Measurements from ENCODE around the gene TGFB2.

Gene TGFB2

DNA sequence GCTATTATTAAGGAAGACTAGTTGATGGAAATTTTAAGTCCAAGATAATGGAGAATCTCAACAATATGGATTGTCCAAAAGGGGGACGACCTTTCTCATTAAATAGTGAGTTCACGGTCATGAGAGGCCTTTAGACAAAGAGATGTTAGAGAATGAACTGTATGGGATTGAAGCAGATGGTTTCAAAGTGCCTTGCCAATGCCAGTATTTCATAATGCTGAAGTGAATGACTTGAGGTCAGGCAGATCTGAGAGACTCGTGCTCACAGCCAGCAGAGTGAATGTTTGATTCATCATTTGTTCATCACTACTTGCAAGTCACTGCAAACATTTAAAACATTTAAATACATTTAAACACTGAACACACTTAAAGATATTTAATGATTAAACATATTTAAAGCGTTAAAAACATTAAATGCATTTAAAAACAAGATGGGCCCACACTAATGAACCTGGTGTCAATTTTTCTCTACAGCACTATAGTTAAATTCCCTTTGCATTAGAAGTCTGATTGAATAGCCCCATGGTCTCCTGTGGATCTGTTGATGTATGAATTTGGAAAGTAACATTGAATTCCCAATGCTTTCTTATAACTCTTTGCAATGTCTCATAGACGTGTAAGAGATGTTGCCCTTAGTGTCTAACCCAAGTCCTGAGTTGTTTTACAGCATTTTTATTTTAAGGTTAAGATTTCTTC lies 80.7 kb downstream of the TGFB2 start:
- Histone ChIP-seq H3K4me1 (ENCODE audit: control insufficient read depth, insufficient read depth, low read length) (no peaks in the 10 kb centered on the region), H3K36me3 (ENCODE audit: control insufficient read depth in 2 of 2, insufficient read depth in 2 of 2, low read length in 2 of 2) (peaks cover 0 to 2% of the 10 kb centered on the region in 2 donors), H3K9ac (ENCODE audit: low read length in 2 of 2) (no peak overlapping the region), H3K27ac (ENCODE audit: low read length) (no peak overlapping the region), H3K9me3 (ENCODE audit: control insufficient read depth in 2 of 2, low read length in 2 of 2) (no peaks in the 10 kb centered on the region), H3K4me3 (ENCODE audit: low read length in 2 of 2) (no peak overlapping the region), H3K27me3 (ENCODE audit: control insufficient read depth in 1 of 2, insufficient read depth in 2 of 2, low read length in 2 of 2) (no peaks in the 10 kb centered on the region)

DNA sequence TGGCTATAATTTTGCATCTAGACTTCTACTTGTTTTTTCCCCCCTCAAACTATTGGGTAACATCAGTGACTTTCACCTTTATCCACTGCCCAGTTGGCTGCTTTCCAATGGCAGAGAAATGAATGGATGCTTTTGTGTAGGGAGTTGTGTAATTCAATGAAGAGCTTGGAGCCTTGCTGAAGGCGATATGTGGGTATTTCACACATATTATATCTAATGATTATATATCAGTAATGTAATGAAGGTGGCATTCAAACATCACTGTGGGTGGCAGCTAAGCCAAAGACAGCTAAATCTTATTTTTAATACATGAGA lies 81.2 kb downstream of the TGFB2 start:
- H3K36me3 ChIP-seq (ENCODE audit: control insufficient read depth in 2 of 2, insufficient read depth in 2 of 2, low read length in 2 of 2) = peaks cover 0 to 2% of the 10 kb centered on the region in 2 donors
- H3K4me3 ChIP-seq (ENCODE audit: low read length in 2 of 2) = no peak overlapping the region
- no peak overlapping the region for H3K27ac ChIP-seq (ENCODE audit: low read length)
- no peak overlapping the region for H3K9ac ChIP-seq (ENCODE audit: low read length in 2 of 2)
- no peaks in the 10 kb centered on the region for H3K4me1 ChIP-seq (ENCODE audit: control insufficient read depth, insufficient read depth, low read length)
- H3K9me3 ChIP-seq (ENCODE audit: control insufficient read depth in 2 of 2, low read length in 2 of 2) = no peaks in the 10 kb centered on the region
- H3K27me3 ChIP-seq (ENCODE audit: control insufficient read depth in 1 of 2, insufficient read depth in 2 of 2, low read length in 2 of 2) = no peaks in the 10 kb centered on the region

DNA sequence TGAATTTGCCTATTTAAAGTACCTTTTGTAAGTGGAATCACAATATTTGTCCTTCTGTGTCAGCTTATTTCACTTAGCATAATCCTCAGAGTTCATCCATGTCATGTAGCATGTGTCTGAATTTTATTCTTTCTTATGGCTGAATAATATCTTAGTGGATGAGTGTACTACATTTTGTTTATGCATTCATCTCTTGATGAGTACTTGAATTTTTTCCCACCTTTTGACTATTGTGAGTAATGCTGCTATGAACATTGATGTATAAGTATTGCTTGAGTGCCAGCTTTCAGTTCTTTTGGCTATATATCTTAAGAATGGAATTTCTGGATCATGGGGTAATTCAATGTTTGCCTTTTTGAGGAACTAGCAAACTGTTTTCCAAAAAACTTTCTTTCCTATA lies 84.2 kb downstream of the TGFB2 start:
- H3K9ac ChIP-seq (ENCODE audit: low read length in 2 of 2) = no peak overlapping the region
- H3K4me3 ChIP-seq (ENCODE audit: low read length in 2 of 2) = no peak overlapping the region
- no peak overlapping the region for H3K27ac ChIP-seq (ENCODE audit: low read length)
- H3K4me1 ChIP-seq (ENCODE audit: control insufficient read depth, insufficient read depth, low read length) = no peaks in the 10 kb centered on the region
- H3K27me3 ChIP-seq (ENCODE audit: control insufficient read depth in 1 of 2, insufficient read depth in 2 of 2, low read length in 2 of 2) = no peaks in the 10 kb centered on the region
- H3K9me3 ChIP-seq (ENCODE audit: control insufficient read depth in 2 of 2, low read length in 2 of 2) = no peaks in the 10 kb centered on the region
- peaks cover 0 to 3% of the 10 kb centered on the region in 2 donors for H3K36me3 ChIP-seq (ENCODE audit: control insufficient read depth in 2 of 2, insufficient read depth in 2 of 2, low read length in 2 of 2)

- Histone ChIP-seq H3K27ac (ENCODE audit: low read length) (no peak overlapping the region), H3K4me1 (ENCODE audit: control insufficient read depth, insufficient read depth, low read length) (no peaks in the 10 kb centered on the region), H3K9ac (ENCODE audit: low read length in 2 of 2) (no peak overlapping the region), H3K9me3 (ENCODE audit: control insufficient read depth in 2 of 2, low read length in 2 of 2) (no peaks in the 10 kb centered on the region), H3K36me3 (ENCODE audit: control insufficient read depth in 2 of 2, insufficient read depth in 2 of 2, low read length in 2 of 2) (peaks cover 5 to 6% of the 10 kb centered on the region in 2 donors), H3K27me3 (ENCODE audit: control insufficient read depth in 1 of 2, insufficient read depth in 2 of 2, low read length in 2 of 2) (no peaks in the 10 kb centered on the region), H3K4me3 (ENCODE audit: low read length in 2 of 2) (no peak overlapping the region)
These were observed 85.2 kb downstream of the TGFB2 start for GRCh38 chr1:218430346-218430745.

DNA sequence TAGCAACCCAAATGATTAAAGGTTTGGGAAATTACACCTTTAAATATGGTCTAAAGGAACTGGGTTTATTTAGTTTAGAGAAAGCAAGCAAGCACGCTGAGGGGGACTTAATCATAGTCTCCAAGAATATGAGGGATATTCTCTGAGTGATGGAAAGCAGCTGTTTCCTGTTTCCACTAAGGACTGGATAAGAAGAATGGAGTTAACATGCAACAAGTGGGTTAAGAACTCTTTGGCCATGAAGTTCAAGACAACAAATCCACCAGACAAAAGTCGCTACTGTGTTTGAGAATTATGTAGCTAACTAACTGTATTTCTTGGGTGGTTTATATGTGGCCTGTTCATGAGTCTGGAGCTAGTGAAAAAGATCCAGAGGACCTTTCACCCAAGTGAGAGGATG lies 85.7 kb downstream of the TGFB2 start:
- Histone ChIP-seq H3K36me3 (ENCODE audit: control insufficient read depth in 2 of 2, insufficient read depth in 2 of 2, low read length in 2 of 2) (peaks cover 6 to 7% of the 10 kb centered on the region in 2 donors), H3K27ac (ENCODE audit: low read length) (no peak overlapping the region), H3K9ac (ENCODE audit: low read length in 2 of 2) (no peak overlapping the region)

DNA sequence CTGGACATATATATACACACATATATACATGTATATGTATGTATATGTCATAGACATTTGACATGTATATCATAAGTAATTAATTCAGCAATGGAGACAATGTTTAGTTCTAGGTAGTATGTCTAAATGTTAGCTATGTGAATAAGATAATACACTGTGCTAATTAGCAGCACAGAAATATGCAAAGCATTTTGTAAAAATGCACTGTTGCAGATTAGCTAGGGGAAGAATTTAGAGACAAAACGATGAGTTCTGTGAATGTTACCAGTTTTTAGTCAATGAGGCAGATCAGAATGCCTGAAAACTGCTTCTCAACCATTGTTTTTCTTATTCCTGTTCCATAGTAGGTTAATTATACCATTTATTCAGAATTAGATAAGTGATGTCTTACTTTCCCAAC lies 86.3 kb downstream of the TGFB2 start:
- no peak overlapping the region for H3K27ac ChIP-seq (ENCODE audit: low read length)
- peaks cover 6 to 12% of the 10 kb centered on the region in 2 donors for H3K36me3 ChIP-seq (ENCODE audit: control insufficient read depth in 2 of 2, insufficient read depth in 2 of 2, low read length in 2 of 2)
- no peaks in the 10 kb centered on the region for H3K27me3 ChIP-seq (ENCODE audit: control insufficient read depth in 1 of 2, insufficient read depth in 2 of 2, low read length in 2 of 2)
- H3K9ac ChIP-seq (ENCODE audit: low read length in 2 of 2) = no peak overlapping the region
- H3K9me3 ChIP-seq (ENCODE audit: control insufficient read depth in 2 of 2, low read length in 2 of 2) = no peaks in the 10 kb centered on the region
- H3K4me3 ChIP-seq (ENCODE audit: low read length in 2 of 2) = no peak overlapping the region
- no peaks in the 10 kb centered on the region for H3K4me1 ChIP-seq (ENCODE audit: control insufficient read depth, insufficient read depth, low read length)

More for the DNA sequence above, 85.7 kb downstream of the TGFB2 start:
- H3K4me1 ChIP-seq (ENCODE audit: control insufficient read depth, insufficient read depth, low read length) = no peaks in the 10 kb centered on the region
- H3K4me3 ChIP-seq (ENCODE audit: low read length in 2 of 2) = no peak overlapping the region
- H3K27me3 ChIP-seq (ENCODE audit: control insufficient read depth in 1 of 2, insufficient read depth in 2 of 2, low read length in 2 of 2) = no peaks in the 10 kb centered on the region
- no peaks in the 10 kb centered on the region for H3K9me3 ChIP-seq (ENCODE audit: control insufficient read depth in 2 of 2, low read length in 2 of 2)

DNA sequence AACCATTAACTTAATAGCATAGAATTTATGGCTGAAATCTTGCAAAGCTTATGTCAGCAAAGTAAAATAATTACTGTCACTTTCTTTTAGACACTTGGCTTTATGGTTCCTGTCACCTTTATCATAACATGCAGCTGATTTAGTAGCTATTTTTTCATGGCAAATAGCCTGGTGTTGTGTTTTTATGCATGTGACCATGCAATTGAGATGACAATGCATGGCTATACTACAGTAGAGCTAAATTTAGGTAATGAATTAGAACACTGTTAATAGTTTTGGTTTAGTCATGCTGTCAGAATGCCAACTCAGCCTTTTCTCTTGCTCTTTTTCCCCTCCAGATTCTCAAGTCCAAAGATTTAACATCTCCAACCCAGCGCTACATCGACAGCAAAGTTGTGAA lies 88.6 kb downstream of the TGFB2 start:
- no peak overlapping the region for H3K9ac ChIP-seq (ENCODE audit: low read length in 2 of 2)
- no peaks in the 10 kb centered on the region for H3K4me1 ChIP-seq (ENCODE audit: control insufficient read depth, insufficient read depth, low read length)
- no peak overlapping the region for H3K4me3 ChIP-seq (ENCODE audit: low read length in 2 of 2)
- H3K27ac ChIP-seq (ENCODE audit: low read length) = no peak overlapping the region
- H3K36me3 ChIP-seq (ENCODE audit: control insufficient read depth in 2 of 2, insufficient read depth in 2 of 2, low read length in 2 of 2) = peaks cover 8 to 18% of the 10 kb centered on the region in 2 donors
- no peaks in the 10 kb centered on the region for H3K9me3 ChIP-seq (ENCODE audit: control insufficient read depth in 2 of 2, low read length in 2 of 2)
- H3K27me3 ChIP-seq (ENCODE audit: control insufficient read depth in 1 of 2, insufficient read depth in 2 of 2, low read length in 2 of 2) = no peaks in the 10 kb centered on the region

DNA sequence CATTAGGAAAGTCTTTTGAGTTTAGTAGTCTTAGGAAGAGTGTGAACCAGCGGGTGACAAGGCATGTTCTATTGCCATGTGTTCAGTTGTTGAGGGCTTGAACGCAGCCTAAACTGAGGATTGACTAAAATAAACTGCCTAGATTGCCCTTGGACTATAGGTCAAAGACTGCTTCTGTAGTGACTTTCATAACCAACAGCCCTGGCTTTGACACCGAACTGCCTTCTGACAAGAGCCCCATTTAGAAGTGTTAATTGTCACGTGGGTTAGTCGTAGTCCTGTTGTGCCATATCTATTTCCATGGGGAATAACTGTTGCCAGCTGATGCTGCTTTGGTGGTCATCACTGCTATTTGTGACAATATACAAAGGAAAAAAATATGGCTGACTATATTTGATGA lies 90.4 kb downstream of the TGFB2 start:
- H3K9me3 ChIP-seq (ENCODE audit: control insufficient read depth in 2 of 2, low read length in 2 of 2) = no peaks in the 10 kb centered on the region
- no peaks in the 10 kb centered on the region for H3K4me1 ChIP-seq (ENCODE audit: control insufficient read depth, insufficient read depth, low read length)
- no peak overlapping the region for H3K4me3 ChIP-seq (ENCODE audit: low read length in 2 of 2)
- peaks cover 8 to 18% of the 10 kb centered on the region in 2 donors for H3K36me3 ChIP-seq (ENCODE audit: control insufficient read depth in 2 of 2, insufficient read depth in 2 of 2, low read length in 2 of 2)
- H3K27ac ChIP-seq (ENCODE audit: low read length) = no peak overlapping the region
- no peak overlapping the region for H3K9ac ChIP-seq (ENCODE audit: low read length in 2 of 2)
- H3K27me3 ChIP-seq (ENCODE audit: control insufficient read depth in 1 of 2, insufficient read depth in 2 of 2, low read length in 2 of 2) = no peaks in the 10 kb centered on the region

DNA sequence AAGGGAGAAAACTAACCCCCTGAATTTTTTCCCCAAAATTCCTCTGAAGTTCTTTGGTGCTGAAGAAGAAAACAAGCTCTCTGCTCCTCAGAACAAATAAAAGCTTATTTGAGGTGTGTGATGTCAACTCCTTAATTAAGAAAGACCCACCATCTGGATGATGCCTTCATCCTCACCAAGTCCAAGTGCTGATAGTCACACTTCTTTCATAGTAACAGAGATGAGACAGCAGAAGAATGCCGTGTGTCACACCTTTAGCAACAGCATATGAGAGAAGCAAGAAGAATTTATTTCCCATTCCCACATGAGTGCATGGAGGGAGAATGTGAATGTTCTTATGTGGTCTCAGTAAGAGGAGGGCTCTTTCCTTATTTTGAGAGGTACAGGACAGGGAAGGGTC lies 91.2 kb downstream of the TGFB2 start:
- Histone ChIP-seq H3K9ac (ENCODE audit: low read length in 2 of 2) (no peak overlapping the region), H3K27ac (ENCODE audit: low read length) (no peak overlapping the region), H3K4me1 (ENCODE audit: control insufficient read depth, insufficient read depth, low read length) (no peaks in the 10 kb centered on the region), H3K9me3 (ENCODE audit: control insufficient read depth in 2 of 2, low read length in 2 of 2) (no peaks in the 10 kb centered on the region), H3K4me3 (ENCODE audit: low read length in 2 of 2) (no peak overlapping the region), H3K27me3 (ENCODE audit: control insufficient read depth in 1 of 2, insufficient read depth in 2 of 2, low read length in 2 of 2) (no peaks in the 10 kb centered on the region), H3K36me3 (ENCODE audit: control insufficient read depth in 2 of 2, insufficient read depth in 2 of 2, low read length in 2 of 2) (peaks cover 8 to 18% of the 10 kb centered on the region in 2 donors)

- Histone ChIP-seq H3K9me3 (ENCODE audit: control insufficient read depth in 2 of 2, low read length in 2 of 2) (no peaks in the 10 kb centered on the region), H3K36me3 (ENCODE audit: control insufficient read depth in 2 of 2, insufficient read depth in 2 of 2, low read length in 2 of 2) (peaks cover 11 to 18% of the 10 kb centered on the region in 2 donors), H3K27ac (ENCODE audit: low read length) (no peak overlapping the region), H3K27me3 (ENCODE audit: control insufficient read depth in 1 of 2, insufficient read depth in 2 of 2, low read length in 2 of 2) (no peaks in the 10 kb centered on the region), H3K9ac (ENCODE audit: low read length in 2 of 2) (no peak overlapping the region), H3K4me1 (ENCODE audit: control insufficient read depth, insufficient read depth, low read length) (no peaks in the 10 kb centered on the region), H3K4me3 (ENCODE audit: low read length in 2 of 2) (no peak overlapping the region)
These were observed 91.9 kb downstream of the TGFB2 start for GRCh38 chr1:218436997-218437396.

DNA sequence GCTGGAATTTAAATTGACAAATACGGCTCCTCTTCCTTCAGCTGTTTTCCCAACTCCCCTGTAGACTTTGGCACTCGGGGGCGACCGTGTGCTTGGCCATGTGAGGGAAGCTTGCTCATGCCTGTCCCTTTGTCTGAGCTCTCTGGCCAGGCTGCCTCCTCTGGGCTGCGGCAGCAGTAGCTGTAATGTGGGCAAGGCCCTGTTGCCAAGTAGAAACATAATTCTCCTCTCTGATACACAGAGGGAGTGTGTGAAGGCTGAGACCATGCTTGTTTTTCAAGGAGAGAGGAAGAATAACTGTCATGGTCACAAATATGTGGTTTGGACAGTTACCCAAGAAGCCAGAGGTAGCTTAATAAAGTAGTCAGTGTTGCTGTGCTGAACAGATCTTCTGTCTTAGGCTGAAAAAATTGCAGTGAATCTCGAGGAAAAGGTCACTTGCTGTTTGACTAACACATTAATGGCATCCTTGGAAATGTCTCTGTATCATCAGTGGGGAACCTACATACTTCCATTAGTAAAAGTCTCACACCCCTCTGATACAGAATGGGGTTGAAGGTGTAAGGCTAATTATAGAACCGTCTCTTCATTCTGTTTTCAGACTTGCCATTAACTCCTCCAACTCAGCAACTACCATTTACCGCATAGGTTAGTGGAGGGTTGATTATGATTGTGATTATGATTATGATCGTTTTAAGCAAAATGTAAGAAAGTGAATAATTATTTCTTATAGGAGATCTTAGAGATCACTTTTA lies 94.6 kb downstream of the TGFB2 start:
- Histone ChIP-seq H3K36me3 (ENCODE audit: control insufficient read depth in 2 of 2, insufficient read depth in 2 of 2, low read length in 2 of 2) (peaks cover 5 to 18% of the 10 kb centered on the region in 2 donors), H3K27me3 (ENCODE audit: control insufficient read depth in 1 of 2, insufficient read depth in 2 of 2, low read length in 2 of 2) (no peaks in the 10 kb centered on the region), H3K9ac (ENCODE audit: low read length in 2 of 2) (no peak overlapping the region), H3K27ac (ENCODE audit: low read length) (no peak overlapping the region), H3K4me3 (ENCODE audit: low read length in 2 of 2) (no peak overlapping the region), H3K4me1 (ENCODE audit: control insufficient read depth, insufficient read depth, low read length) (no peaks in the 10 kb centered on the region), H3K9me3 (ENCODE audit: control insufficient read depth in 2 of 2, low read length in 2 of 2) (no peaks in the 10 kb centered on the region)
